ENCODE results near the gene FARSB.

Gene FARSB

DNA sequence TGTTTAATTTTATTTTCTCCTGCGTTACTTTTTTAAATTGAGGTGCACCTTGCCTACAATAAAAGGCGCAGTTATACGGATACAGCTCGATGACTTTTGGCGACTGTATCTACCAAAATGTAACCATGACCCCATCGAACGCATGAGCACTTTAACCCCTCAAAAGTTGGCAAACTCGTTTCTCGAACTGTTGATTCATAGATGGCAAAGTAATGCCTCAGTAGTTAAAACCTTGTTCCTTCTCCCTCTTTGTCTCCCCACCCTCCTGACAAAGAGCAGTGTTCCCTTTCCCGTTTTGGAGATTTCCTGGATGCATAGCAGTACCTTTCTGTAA is 16.1 kb upstream of the FARSB start:
- DNase-seq (ENCODE audit: low spot score in 2 of 2): no peak
- H3K36me3 Mint-ChIP-seq: no peaks in the 10 kb centered on the region
- no peaks in the 10 kb centered on the region for H3K9me3 Mint-ChIP-seq
- no peak for ATAC-seq
- H3K4me3 Mint-ChIP-seq: peak overlapping the region; percentile 47
- H3K27ac Mint-ChIP-seq: no peak overlapping the region
- peaks cover 9% of the 10 kb centered on the region for H3K4me1 Mint-ChIP-seq

DNA sequence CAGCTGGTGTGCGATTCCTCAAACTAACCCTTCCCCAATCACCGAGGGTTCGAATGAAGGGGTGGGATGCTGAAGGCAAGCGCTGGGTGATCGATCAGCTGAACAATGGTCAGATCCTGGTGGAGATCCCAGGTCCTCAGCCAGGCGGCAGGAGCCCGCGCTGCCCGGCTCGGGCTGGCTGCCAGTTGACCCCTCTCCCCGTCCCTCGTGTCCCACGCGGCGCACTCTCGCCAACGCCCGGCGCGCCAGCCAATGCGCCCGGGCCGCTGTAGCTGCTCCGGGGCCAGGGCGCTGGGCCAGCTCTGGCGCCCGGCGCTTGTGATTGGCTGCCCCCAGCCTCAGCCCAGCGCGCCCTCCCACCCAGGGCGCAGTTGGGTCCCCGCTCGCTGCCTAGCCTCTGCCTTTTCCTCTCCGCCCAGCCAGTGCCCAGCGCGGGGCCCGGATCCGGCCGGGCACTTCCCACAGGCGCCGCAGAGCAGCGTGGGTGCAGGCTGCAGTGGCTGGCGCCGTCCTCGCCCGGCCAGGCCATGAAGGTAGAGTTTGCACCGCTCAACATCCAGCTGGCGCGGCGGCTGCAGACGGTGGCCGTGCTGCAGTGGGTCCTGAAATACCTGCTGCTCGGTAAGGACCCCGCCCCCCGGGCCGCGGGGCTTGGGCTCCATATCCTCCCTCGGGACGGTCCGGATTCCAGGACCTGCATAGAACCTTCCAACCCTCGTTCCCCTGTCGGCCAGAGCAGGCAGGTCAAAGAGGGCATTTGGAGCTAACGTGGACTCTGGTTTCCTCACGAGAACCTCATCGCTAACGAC is 15.6 kb upstream of the FARSB start, which contains the start of gene MOGAT1:
TSS of gene MOGAT1 (plus strand) at position 400 of the 809 bp plus-strand sequence. CDS start at position 528, 128 bp downstream.
- Mint-ChIP-seq H3K4me1 (peaks cover 9% of the 10 kb centered on the region), H3K27ac (no peak within 1 kb of the TSS), H3K4me3 (peak within 1 kb of the TSS; percentile 47), H3K9me3 (no peaks in the 10 kb centered on the region), H3K36me3 (no peaks in the 10 kb centered on the region)
- ATAC-seq: peak; percentile 67
- no peak for DNase-seq (ENCODE audit: low spot score in 2 of 2)

DNA sequence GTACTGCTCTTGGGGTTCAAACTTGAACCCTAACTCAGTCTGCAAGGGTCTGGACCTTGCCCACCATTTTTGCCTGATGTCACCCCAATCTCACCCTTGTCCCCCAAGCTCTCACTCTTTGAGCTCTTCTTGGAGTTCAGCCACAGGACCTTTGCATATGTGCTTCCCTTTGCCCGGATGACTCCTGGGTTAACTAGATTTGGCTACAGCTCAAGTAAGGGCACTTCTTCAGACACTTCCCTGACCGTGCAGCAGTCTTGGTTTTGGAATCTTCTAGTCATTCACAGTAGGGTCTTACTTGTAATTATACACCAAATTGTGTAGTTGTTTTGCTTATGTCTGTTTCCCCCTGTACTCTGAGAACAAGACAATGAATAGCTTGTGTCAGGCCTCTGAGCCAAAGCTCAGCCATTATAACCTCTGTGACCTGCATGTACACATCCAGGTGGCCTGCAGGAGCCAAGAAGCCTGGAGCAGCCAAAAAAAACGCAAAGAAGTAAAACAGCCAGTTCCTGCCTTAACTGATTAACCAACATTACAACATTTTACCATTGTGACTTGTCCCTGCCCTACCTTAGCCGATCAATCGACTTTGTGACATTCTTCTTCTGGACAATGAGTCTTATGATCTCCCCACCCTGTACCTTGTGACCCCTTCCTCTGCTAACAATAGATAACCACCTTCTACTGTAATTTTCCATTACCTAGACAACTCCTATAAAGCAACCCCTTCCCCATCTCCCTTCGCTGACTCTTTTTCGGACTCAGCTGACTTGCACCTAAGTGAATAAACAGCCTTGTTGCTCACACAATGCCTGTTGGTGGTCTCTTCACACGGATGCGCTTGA is 14.5 kb upstream of the FARSB start:
- Mint-ChIP-seq H3K27ac (no peak overlapping the region), H3K36me3 (no peaks in the 10 kb centered on the region), H3K4me3 (no peak overlapping the region), H3K4me1 (peaks cover 9% of the 10 kb centered on the region), H3K9me3 (no peaks in the 10 kb centered on the region)
- ATAC-seq (no peak), DNase-seq (ENCODE audit: low spot score in 2 of 2) (no peak)

DNA sequence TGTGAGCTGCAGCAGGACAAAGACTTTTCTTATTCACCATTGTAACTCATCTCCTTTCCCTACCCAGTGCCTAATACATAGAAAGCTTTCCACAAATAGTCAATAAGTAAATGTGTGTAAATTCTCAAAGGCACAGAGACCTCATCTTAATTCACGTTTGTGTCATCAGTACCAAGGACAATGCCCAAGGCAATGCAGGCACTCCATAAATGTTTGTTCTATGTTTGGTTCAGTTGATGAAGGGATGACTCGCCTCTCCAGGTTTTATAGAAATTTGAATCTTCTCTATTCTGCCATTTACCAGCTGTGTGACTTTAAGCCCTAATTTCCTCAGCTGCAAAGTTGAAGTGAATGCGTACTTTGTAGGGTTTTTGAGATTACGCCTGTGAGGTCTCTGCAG is 13.5 kb upstream of the FARSB start:
- no peak overlapping the region for H3K27ac Mint-ChIP-seq
- no peak for ATAC-seq

DNA sequence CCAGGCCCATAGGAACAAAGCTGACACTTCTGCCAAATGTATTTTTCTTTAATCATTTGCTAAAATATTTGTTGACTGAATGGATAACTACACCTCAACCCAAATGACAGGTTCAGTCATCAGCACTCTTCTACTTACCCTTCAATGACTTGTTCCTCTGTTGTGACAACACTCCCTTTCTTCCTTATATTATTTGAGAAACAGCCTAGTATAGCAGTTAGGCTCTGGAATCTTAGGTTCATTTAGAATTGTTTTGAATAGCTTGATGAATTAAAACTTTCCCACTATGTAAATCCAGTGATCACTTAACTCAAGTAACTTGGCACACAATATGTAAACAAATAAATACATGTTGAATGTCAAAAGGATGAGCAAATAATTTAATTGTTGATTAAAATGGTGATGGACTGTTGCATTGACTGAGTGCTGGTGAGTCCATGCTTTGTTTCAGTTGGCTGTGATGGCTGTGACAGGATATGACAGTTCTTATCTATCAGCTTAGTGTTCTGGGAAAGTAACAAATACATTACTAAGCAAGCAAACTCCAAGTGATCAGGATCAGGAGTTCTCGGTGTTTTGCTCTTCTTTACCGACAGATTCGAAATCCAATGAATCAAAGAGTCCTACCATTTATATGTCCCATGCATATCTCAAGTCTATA is 12.7 kb upstream of the FARSB start:
- Mint-ChIP-seq H3K36me3 (no peaks in the 10 kb centered on the region), H3K4me1 (peaks cover 9% of the 10 kb centered on the region), H3K9me3 (no peaks in the 10 kb centered on the region), H3K27ac (no peak overlapping the region), H3K4me3 (no peak overlapping the region)
- DNase-seq (ENCODE audit: low spot score in 2 of 2): no peak
- no peak for ATAC-seq

More for the DNA sequence above, 13.5 kb upstream of the FARSB start:
- H3K9me3 Mint-ChIP-seq: no peaks in the 10 kb centered on the region
- H3K36me3 Mint-ChIP-seq: no peaks in the 10 kb centered on the region
- DNase-seq (ENCODE audit: low spot score in 2 of 2): no peak
- H3K4me3 Mint-ChIP-seq: no peak overlapping the region
- H3K4me1 Mint-ChIP-seq: peaks cover 9% of the 10 kb centered on the region

DNA sequence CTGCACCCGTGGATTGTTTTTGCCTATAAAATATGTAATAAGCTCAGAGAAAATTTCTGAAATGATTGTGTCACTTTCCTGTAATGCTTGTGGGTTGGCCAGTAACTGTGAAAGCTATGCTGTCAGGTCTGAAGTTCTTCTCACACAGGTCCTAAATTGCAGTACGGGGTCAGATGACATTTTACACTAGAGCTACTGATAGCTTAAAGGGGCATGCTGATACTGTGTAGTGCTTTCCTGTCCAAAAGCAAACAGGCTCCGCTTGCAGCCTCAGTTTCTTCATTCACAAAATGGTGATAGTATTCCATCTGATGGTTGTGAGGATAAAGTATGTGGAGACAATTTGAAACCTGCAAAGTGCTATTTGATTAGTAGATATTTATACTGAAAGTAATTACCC is 7.6 kb upstream of the FARSB start:
- Mint-ChIP-seq H3K9me3 (no peaks in the 10 kb centered on the region), H3K4me1 (no peaks in the 10 kb centered on the region), H3K4me3 (no peak overlapping the region), H3K27ac (no peak overlapping the region), H3K36me3 (no peaks in the 10 kb centered on the region)
- DNase-seq (ENCODE audit: low spot score in 2 of 2): no peak
- no peak for ATAC-seq

DNA sequence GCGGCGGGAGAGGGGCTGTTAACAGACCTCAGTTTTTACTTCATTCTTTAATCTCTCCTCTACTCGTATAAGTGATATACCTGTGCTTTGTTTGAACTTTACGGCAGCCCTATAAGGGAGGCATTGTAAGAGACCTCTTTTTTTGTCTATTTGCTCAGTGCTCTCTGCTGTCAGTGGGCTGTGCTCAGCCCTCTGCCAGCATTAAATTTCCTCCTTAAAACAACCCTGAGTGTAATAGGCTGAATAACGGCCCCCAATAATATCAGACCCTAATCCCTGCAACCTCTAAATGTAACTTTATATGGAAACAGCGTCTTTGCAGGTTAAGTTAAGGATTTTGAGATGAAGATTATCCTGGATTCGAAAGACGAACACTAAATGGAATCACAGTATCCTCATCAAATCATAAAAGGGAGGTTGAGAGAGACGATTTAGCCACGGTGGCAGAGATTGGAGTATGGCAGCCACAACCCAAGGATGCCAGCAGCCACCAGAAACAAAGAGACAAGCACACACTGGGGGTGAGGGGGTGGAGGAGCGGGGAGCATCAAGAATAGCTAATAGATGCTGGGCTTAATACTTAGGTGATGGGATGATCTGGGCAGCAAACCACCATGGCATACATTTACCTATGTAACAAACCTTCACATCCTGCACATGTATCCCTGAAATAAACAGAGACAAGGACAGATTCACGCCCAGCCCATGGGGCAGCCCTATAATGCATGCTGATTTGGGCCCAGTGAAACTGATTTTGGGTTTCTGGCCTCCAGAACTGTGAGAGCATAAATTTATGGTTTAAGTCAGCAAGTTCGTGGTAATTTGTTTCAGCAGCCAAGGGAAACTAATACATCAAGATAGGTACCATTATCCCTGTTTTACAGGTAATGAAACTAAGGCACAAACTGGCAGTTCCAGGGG is 894 bp upstream of the FARSB start:
- Mint-ChIP-seq H3K4me3 (peak overlapping the region; percentile 99), H3K9me3 (no peaks in the 10 kb centered on the region), H3K36me3 (peaks cover 19% of the 10 kb centered on the region), H3K4me1 (peaks cover 39% of the 10 kb centered on the region), H3K27ac (peak overlapping the region; percentile 100)
- ATAC-seq: peak; percentile 14
- no peak for DNase-seq (ENCODE audit: low spot score in 2 of 2)

DNA sequence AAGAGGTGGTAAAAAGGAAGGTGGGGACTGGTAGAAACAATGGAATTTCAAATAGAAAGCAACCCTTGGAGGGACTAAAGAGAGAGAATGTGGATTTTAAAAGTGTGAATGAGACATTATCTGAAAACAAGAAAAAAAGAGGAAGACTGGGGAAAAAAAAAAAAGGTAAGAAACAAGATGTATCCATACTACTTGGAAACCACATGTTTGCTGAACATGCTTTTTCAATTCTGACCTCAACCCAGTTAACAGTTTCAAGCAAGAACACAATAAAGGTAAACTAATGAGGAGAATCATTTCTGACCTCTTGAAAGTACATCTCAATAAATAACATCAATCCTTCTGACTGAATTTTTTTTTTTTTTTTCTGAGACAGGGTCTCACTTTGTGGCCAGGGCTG is 2.6 kb downstream of the FARSB start:
- no peak for ATAC-seq
- Mint-ChIP-seq H3K36me3 (peaks cover 32% of the 10 kb centered on the region), H3K9me3 (no peaks in the 10 kb centered on the region), H3K27ac (peak overlapping the region; percentile 55), H3K4me3 (peak overlapping the region; percentile 99), H3K4me1 (peaks cover 56% of the 10 kb centered on the region)
- no peak for DNase-seq (ENCODE audit: low spot score in 2 of 2)

DNA sequence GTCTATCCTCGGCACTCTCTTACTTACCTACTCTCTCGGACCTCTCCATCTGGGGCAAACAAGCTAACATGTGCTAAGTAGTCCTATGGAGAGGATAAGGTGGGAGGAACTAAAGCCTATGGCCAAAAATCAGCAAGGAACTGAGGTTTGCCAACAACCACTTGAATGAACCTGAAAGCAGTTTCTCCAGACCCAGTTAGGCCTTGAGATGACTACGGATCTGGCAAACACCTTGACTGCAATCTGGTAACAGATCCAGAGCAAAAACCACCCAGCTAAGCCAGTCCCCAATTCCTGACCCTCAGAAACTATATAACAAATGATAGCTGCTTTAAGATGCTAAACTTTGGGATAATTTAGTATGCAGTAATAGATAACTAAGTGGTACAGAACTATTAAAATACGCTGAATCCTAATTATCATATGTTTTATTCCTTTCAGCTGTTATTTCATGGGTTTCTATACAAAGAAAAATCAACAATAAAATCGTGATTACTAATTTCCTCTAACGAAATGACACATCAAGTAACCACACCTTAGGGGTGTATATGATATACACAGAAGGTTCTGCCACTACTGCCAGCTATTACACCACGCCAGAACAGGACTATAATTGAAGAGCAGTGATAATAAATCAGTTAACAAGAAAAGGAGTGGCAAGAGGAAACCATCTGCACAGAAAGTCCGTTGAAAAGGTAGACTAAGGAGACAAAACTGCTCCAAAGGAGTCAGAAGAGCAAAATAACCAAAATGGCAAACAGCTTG is 3.2 kb downstream of the FARSB start:
- Mint-ChIP-seq H3K4me1 (peaks cover 56% of the 10 kb centered on the region), H3K9me3 (no peaks in the 10 kb centered on the region), H3K27ac (peak overlapping the region; percentile 55), H3K4me3 (peak overlapping the region; percentile 99), H3K36me3 (peaks cover 38% of the 10 kb centered on the region)
- peak; percentile 62 for ATAC-seq
- no peak for DNase-seq (ENCODE audit: low spot score in 2 of 2)

DNA sequence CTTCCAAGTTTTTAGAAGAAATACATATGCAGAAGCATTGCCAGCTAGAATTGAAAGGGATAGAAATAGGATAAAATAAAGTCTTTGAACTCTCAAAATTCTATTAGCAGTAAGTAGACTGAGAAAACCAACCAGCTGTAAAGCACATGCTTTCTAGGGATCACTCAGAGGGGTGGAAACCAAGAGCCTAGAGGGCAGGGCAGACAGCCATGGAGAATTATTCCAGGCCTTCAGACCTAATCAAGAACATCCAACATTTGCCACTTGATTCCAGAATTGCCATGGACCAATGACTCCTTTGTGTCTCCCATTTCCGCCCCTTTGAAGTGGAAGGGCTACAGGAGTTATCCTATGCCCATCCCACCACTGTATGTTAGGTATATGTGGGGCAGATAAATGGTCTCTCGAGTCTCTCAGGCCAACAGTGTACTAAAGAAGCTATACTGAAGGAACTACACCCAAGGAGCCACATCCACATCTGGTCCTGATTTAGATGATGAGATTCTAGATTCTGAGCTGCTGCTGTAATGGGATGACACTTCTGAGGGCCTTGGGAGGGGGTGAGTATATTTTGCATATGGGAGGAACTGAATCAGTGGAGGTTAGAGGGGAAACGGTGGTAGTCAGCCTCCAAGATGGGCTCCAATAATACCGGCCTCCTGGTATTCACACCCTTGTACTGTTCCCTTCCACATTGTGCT is 4.0 kb downstream of the FARSB start:
- DNase-seq (ENCODE audit: low spot score in 2 of 2) (no peak), ATAC-seq (no peak)
- Mint-ChIP-seq H3K4me1 (peaks cover 54% of the 10 kb centered on the region), H3K36me3 (peaks cover 46% of the 10 kb centered on the region), H3K4me3 (peak overlapping the region; percentile 99), H3K27ac (peak overlapping the region; percentile 55), H3K9me3 (no peaks in the 10 kb centered on the region)

DNA sequence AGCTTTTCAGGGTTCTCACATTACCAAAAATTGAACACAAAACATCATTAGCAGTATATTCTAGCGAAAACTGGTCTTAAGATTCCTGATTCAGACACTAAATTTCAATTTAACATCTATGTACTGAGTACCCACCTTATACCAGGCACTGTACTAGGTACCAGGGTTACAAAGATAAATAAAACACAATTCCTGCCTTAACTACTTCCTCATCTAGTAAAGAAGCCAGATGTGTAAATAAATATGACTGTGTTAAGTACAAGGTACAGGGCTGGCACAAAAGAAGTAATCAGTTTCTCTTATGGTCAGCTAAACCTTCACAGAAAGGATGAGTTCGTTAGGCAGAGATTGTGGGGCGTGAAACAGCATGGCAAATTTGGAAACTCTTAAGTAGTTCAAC is 6.1 kb downstream of the FARSB start:
- H3K9me3 Mint-ChIP-seq: no peaks in the 10 kb centered on the region
- H3K4me1 Mint-ChIP-seq: peaks cover 39% of the 10 kb centered on the region
- no peak overlapping the region for H3K27ac Mint-ChIP-seq
- ATAC-seq: no peak
- no peak overlapping the region for H3K4me3 Mint-ChIP-seq
- no peak for DNase-seq (ENCODE audit: low spot score in 2 of 2)
- H3K36me3 Mint-ChIP-seq: peaks cover 54% of the 10 kb centered on the region

DNA sequence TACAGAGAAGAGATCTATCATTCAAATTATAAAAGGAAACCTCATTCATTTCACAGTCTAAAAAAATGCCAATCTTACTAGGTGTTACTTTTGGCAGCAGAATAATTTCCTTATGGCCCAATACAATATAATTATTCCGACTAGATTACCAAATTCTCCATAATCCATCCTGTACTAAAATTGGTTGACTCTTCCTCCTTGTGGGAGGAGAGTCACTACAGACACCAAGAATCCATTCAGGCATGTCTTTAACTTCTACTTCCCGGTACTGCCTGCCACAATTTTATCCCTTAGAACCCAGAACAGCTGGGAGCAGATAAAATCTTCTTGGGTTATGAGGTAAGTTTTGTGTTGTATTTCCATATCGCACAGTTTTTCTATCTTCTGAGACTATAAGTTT is 9.9 kb downstream of the FARSB start:
- ATAC-seq: no peak
- Mint-ChIP-seq H3K36me3 (peaks cover 85% of the 10 kb centered on the region), H3K27ac (no peak overlapping the region), H3K9me3 (no peaks in the 10 kb centered on the region), H3K4me1 (peaks cover 16% of the 10 kb centered on the region), H3K4me3 (no peak overlapping the region)
- no peak for DNase-seq (ENCODE audit: low spot score in 2 of 2)

DNA sequence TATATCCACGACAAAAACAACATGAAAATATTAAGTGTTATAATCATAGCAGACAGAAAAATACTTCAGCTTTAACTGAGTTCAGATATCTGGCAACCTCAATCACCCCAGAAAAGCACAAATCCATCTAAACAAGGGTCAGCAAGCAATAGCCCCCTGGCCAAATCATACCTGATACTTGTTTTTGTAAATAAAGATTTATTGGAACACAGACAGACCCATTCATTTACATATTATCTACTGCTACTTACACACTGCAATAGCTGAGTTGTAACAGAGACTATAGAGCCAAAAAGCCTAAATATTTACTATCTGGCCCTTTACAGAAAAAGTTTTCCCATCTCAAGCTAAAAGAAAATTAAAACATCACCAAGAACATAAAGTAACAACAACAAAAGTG is 12.8 kb downstream of the FARSB start:
- Mint-ChIP-seq H3K9me3 (no peaks in the 10 kb centered on the region), H3K4me3 (no peak overlapping the region), H3K36me3 (peaks cover 100% of the 10 kb centered on the region), H3K4me1 (peaks cover 6% of the 10 kb centered on the region), H3K27ac (no peak overlapping the region)
- no peak for DNase-seq (ENCODE audit: low spot score in 2 of 2)
- ATAC-seq: no peak

DNA sequence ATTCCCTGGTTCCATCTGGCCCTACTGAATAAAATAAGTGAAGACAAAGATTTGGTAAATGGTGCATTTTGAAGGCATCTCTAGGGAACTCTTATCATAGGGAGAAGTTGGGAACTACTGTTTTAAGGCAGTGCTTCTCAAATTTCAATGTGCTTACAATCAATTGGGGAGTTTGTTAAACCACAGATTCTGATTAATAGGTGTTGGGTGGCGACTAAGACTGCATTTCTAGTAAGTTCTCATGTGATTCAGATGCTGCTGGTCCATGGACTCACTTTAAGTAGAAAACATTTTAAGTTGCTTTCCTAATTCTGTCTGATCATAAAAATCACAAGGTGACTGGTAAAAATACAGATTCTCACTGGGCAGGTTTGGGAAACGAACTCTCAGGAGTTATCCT is 14.6 kb downstream of the FARSB start:
- no peaks in the 10 kb centered on the region for H3K9me3 Mint-ChIP-seq
- peaks cover 6% of the 10 kb centered on the region for H3K4me1 Mint-ChIP-seq
- ATAC-seq: no peak
- peaks cover 100% of the 10 kb centered on the region for H3K36me3 Mint-ChIP-seq
- peak overlapping the region; percentile 21 for H3K27ac Mint-ChIP-seq
- H3K4me3 Mint-ChIP-seq: no peak overlapping the region
- no peak for DNase-seq (ENCODE audit: low spot score in 2 of 2)
